ENCODE measurements around the gene MAG. TPM values are rescaled to one million over a fixed set of nuclear protein-coding genes. Genes with fewer than 3 reads are reported as not detected.

The MAG gene
- total and polyA plus RNA-seq, 2 of the 13 experiments (the other 11 are each of a cell fraction or from before 2014, with no cell fraction given), result 0.20 to 1.3 TPM

- TF ChIP-seq PAXIP1 (CRISPR knock-in tag; conservative IDR thresholded peaks at IDR 0.05) (peak; percentile 66), DDIT3 (CRISPR knock-in tag; IDR thresholded peaks at IDR 0.05) (no peak), MBD4 (IDR thresholded peaks at IDR 0.05; ENCODE audit: borderline replicate concordance, low read length) (no peak), ZNF556 (CRISPR knock-in tag; IDR thresholded peaks at IDR 0.05; ENCODE audit: borderline replicate concordance) (no peak), ZNF781 (CRISPR knock-in tag; IDR thresholded peaks at IDR 0.05; ENCODE audit: borderline replicate concordance, not compliant biosample characterization) (no peak), GABPA (IDR thresholded peaks at IDR 0.05; ENCODE audit: low read depth, low read length) (no peak), GABPA (CRISPR knock-in tag; IDR thresholded peaks at IDR 0.05; ENCODE audit: low read depth) (no peak), ZNF574 (CRISPR knock-in tag; IDR thresholded peaks at IDR 0.05) (no peak), ATF7-NPFF (CRISPR knock-in tag; IDR thresholded peaks at IDR 0.05; ENCODE audit: low read depth) (no peak), ZMAT5 (CRISPR knock-in tag; IDR thresholded peaks at IDR 0.05; ENCODE audit: borderline replicate concordance, low read depth) (no peak), NFKB2 (CRISPR knock-in tag; IDR thresholded peaks at IDR 0.05; ENCODE audit: borderline replicate concordance) (no peak), NR2F6 (IDR thresholded peaks at IDR 0.05) (no peak), NR2F6 (CRISPR knock-in tag; IDR thresholded peaks at IDR 0.05) (no peak), ZBTB3 (CRISPR knock-in tag; IDR thresholded peaks at IDR 0.05; ENCODE audit: borderline replicate concordance, low read depth) (no peak)
- TF ChIP-seq, protein P1, sequence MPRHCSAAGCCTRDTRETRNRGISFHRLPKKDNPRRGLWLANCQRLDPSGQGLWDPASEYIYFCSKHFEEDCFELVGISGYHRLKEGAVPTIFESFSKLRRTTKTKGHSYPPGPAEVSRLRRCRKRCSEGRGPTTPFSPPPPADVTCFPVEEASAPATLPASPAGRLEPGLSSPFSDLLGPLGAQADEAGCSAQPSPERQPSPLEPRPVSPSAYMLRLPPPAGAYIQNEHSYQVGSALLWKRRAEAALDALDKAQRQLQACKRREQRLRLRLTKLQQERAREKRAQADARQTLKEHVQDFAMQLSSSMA (CRISPR knock-in tag; IDR thresholded peaks at IDR 0.05), result no peak
- TF ChIP-seq, protein P2, sequence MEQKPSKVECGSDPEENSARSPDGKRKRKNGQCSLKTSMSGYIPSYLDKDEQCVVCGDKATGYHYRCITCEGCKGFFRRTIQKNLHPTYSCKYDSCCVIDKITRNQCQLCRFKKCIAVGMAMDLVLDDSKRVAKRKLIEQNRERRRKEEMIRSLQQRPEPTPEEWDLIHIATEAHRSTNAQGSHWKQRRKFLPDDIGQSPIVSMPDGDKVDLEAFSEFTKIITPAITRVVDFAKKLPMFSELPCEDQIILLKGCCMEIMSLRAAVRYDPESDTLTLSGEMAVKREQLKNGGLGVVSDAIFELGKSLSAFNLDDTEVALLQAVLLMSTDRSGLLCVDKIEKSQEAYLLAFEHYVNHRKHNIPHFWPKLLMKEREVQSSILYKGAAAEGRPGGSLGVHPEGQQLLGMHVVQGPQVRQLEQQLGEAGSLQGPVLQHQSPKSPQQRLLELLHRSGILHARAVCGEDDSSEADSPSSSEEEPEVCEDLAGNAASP (CRISPR knock-in tag; IDR thresholded peaks at IDR 0.05; ENCODE audit: borderline replicate concordance), result no peak
- TF ChIP-seq, protein P3, sequence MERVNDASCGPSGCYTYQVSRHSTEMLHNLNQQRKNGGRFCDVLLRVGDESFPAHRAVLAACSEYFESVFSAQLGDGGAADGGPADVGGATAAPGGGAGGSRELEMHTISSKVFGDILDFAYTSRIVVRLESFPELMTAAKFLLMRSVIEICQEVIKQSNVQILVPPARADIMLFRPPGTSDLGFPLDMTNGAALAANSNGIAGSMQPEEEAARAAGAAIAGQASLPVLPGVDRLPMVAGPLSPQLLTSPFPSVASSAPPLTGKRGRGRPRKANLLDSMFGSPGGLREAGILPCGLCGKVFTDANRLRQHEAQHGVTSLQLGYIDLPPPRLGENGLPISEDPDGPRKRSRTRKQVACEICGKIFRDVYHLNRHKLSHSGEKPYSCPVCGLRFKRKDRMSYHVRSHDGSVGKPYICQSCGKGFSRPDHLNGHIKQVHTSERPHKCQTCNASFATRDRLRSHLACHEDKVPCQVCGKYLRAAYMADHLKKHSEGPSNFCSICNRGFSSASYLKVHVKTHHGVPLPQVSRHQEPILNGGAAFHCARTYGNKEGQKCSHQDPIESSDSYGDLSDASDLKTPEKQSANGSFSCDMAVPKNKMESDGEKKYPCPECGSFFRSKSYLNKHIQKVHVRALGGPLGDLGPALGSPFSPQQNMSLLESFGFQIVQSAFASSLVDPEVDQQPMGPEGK (CRISPR knock-in tag; IDR thresholded peaks at IDR 0.05), result peak; percentile 69; the same call in 1 of the 2 replicates
Measured at GRCh38 chr19:35346193-35347052, 54.5 kb downstream of the MAG start (continued).
